HG02943 (cell line): ENCODE data around the gene EFEMP1.
"Not testable (repeated sequence)": the region's sequence is repeated elsewhere in the genome, so short reads cannot be mapped to it uniquely, and the experiment has no call there.

Source experiments
- ATAC-seq: cut with Tn5 transposase; IDR thresholded peaks from one replicate; pipeline ENCODE4 v1.9.1; 2021; ENCODE audit warnings: mild to moderate bottlenecking, low read depth, moderate library complexity; ENCODE audit not compliant: unreplicated experiment

EFEMP1 gene

DNA sequence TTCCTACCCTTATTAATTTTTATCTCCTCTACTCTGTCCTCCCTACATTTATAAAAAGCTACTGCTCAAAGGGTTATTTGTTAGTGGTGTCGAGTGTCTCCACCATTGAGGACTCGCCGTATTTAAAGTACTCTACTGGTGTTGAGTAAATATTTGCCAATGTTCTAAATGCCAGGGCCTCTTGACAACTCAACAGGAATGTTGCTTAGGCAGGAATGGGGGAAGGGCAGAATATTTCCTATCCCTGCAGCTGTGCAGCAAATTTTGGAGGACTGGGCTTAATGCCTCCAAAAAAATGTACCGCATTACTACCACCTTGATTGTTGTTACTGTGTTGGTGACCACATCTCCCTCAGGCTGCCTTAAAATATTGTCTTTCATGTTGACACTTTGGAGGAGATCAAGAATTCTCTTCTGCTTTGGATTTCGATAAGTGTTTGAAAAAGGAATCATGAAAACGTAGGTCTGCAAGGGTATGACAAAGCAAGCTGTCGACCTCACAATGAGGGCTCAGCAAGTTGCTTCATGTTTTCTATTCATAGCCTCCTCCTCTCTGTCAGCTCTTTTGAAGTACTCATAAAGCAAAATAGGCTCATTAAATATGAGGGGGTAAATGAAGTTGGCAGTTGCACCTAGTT lies 84.3 kb downstream of the EFEMP1 start:
- ATAC-seq = no peak

DNA sequence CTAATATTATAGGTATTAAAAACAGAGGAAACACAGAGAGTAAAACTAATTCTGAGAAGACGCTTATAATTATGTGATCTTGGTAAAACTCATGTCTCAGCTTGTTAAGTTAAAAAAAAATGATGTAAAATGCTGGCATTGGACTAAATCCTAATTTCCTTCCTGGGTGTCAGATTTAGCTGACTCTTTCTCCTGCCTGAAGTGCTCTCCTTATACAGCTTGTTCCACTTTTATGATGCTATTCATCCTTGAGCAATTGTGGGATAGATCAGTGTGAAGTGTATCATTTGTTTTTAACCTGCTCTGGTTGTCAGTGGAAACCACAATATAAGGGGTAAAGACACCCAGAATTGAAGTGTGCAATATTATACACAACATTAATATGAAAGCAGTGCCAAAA lies 84.9 kb downstream of the EFEMP1 start:
- ATAC-seq = no peak

DNA sequence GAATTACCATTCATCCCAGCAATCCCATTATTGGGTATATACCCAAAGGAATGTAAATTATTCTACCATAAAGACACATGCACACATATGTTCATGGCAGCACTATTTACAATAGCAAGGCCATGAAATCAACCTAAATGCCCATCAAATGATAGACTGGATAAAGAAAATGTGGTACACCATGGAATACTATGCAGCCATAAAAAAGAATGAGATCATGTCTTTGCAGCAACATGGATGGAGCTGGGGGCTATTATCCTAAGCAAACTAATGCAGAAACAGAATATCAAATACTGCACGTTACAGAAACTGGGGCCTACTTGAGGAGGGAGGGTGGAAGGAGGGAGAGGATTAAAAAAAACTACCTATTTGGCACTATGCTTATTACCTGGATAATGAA lies 85.5 kb downstream of the EFEMP1 start:
- not testable (repeated sequence) for ATAC-seq

DNA sequence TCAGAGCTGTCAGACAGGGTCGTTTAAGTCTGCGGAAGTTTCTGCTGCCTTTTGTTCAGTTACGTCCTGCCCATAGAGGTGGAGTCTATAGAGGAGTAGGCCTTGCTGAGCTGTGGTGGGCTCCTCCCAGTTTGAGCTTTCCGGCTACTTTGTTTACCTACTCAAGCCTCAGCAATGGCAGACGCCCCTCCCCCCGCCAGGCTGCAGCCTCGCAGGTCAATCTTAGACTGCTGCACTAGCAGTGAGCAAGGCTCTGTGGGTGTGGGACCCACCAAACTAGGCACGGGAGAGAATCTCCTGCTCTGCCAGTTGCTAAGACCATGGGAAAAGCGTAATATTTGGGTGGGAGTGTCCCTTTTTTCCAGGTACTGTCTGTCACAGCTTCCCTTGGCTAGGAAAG lies 86.5 kb downstream of the EFEMP1 start:
- ATAC-seq = no peak

DNA sequence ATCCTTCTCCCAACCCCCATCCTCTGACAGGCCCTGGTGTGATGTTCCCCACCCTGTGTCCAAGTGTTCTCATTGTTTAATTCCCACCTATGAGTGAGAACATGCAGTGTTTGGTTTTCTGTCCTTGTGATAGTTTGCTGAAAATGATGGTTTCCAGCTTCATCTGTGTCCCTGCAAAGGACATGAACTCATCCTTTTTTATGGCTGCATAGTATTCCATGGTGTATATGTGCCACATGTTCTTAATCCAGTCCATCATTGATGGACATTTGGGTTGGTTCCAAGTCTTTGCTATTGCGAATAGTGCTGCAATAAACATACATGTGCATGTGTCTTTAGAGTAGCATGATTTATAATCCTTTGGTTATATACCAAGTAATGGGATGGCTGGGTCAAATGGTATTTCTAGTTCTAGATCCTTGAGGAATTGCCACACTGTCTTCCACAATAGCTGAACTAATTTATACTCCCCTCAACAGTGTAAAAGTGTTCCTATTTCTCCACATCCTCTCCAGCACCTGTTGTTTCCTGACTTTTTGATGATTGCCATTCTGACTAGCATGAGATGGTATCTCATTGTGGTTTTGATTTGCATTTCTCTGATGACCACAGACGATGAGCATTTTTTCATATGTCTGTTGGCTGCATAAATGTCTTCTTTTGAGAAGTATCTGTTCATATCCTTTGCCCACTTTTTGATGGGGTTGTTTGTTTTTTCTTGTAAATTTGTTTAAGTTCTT lies 91.7 kb downstream of the EFEMP1 start:
- ATAC-seq = not testable (repeated sequence)

DNA sequence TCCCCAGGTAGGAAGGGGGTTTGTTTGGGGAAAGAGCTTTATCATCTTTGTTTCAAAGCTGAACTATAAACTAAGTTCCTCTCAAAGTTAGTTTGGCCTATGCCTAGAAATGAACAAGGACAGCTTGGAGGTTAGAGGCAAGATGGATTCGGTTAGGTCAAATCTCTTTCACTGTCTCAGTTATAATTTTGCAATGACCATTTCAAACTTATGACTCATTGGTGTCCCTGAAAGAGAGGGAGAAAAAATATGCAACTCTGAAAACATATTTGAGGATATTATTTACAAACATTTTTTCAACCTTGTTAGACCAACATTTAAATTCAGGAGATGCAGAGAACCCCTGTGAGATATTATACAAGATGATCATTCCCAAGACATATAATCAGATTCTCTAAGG lies 95.7 kb downstream of the EFEMP1 start:
- ATAC-seq = no peak

DNA sequence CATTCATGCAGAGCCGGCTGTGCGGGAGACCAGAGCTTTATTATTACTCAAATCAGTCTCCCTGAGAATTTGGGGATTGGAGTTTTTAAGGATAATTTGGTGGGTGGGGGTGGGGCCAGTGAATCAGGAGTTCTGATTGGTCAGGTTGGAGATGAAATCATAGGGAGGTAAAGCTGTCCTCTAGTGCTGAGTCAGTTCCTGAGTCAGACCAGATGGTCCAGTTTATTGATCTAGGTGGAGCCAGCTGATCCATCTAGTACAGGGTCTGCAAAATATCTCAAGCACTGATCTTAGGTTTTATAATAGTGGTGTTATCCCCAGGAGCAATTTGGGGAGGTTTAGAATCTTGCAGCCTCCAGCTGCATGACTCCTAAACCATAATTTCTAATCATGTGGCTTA lies 96.2 kb downstream of the EFEMP1 start:
- not testable (repeated sequence) for ATAC-seq

DNA sequence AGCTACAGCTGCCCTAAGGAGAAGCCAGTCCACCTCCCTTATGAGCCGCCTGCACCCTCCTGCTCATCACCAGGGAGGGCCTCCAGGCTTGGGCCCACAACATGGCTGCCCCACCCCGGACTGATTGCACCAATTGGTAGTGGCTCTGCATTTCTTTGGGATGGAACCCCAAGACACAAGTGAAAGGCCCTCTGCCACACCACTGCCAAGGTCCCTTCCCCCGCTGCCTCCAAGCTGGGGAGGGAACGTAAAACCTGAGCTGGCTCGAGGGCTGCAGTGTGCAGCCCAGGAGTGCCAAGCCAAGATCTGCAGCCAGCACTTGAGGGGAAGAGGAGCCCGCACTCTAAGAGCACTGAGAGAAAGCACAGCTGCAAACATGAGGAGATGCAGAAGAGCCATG lies 97.3 kb downstream of the EFEMP1 start:
- no peak for ATAC-seq

DNA sequence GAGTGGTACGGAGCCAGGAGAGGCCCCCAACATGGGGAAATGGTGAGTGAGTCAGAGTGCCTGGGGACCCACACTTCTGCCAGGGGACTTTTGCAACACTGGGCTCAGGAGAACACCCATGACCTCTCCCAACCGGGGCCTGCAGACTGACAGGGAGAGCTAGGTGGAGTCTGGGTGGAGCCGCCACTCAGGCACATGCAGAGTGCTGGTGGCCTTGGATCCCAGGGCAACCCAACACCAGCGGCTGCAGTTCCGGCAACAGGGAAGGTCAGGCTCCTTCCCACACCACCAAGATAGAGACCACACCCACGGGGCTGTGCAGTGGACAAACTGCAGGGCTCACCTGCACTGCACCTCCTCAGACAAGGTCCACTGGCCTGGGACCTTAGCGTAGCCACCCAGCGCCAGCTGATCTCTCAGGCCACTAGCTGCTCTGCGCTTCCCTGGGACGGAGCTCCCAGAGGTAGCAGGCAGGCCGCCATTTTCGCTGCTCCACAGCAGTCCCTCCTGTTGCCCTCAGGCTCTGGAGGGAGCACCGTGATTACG lies 99.0 kb downstream of the EFEMP1 start:
- ATAC-seq = no peak
